ENCODE results near the gene MESP1.

MESP1 gene

DNA sequence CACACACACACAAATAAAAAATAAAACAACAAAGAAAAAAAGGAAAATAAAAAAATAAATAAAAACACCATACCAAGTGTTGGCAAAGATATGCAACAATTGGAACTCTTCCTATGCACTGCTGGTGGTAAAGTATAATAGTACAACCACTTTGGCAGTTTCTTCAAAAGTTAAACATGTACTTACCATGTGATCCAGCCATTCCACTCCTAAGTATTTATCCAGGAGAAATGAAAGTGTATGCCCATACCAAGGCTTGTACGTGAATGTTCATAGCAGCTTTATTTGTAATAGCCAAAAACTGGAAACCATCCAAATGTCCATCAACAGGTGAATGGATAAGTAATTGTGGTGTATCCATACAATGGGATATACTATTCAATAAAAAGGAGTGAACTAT is 43.5 kb downstream of the MESP1 start:
- DNase-seq, result no peak

DNA sequence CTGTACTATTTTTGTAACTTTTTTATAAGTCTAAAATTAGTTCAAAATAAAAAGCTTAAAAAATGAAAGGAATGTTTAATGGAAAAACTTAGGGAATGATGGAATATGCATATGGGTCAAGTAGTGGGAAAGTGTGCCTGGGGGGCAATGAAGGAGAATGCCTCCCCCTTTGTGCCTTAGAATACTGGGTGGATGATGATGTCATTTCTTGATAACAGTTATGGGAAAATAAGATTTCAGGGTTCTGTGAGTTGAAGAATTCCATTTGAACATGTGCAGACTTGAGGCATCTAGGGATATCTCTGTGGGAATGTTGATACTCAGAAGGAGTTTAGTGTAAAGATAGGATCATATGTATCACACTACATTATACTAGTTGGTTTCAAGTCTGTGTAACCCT is 46.6 kb downstream of the MESP1 start:
- DNase-seq, result no peak
